Activated CD4-positive, alpha-beta T cell treated with anti-CD3 and anti-CD28 coated beads, Interleukin-2, Interleukin-6, amounts not matched to agents 100 ng/mL and 50 ng/mL, durations not matched to agents 16 hours and 8 hours (primary cell): ENCODE data around the gene TIFAB.
A peak's percentile ranks its signal among the peaks of the same experiment; 100 is the strongest.
"Not testable (repeated sequence)": the region's sequence is repeated elsewhere in the genome, so short reads cannot be mapped to it uniquely, and the experiment has no call there.

Source experiments
- DNase-seq: peaks from one replicate; pipeline ENCODE4 v3.0.0-alpha.2; 2020

TIFAB gene

GRCh38 chr5:135452321-135453030 lies at the start of gene TIFAB:
TIFAB (minus strand) TSS chr5:135452351; CDS start chr5:135449939, 2,412 bp downstream.
- no peak for DNase-seq

- DNase-seq, result no peak
Observed at GRCh38 chr5:135498637-135498995, 46.5 kb upstream of the TIFAB start.

- no peak for DNase-seq
Observed at GRCh38 chr5:135497971-135498636, 46.0 kb upstream of the TIFAB start.

GRCh38 chr5:135495531-135495930 lies 43.4 kb upstream of the TIFAB start:
- not testable (repeated sequence) for DNase-seq

- DNase-seq, result no peak
Observed at GRCh38 chr5:135494196-135494595, 42.0 kb upstream of the TIFAB start.

- DNase-seq, result peak; percentile 58
Observed at GRCh38 chr5:135493406-135494180, 41.4 kb upstream of the TIFAB start.

- DNase-seq, result no peak
Observed at GRCh38 chr5:135492319-135492626, 40.1 kb upstream of the TIFAB start.

- no peak for DNase-seq
Observed at GRCh38 chr5:135491552-135492318, 39.6 kb upstream of the TIFAB start.

GRCh38 chr5:135491038-135491551 lies 38.9 kb upstream of the TIFAB start:
- DNase-seq, result no peak

- DNase-seq, result no peak
Observed at GRCh38 chr5:135490245-135491037, 38.3 kb upstream of the TIFAB start.

- DNase-seq, result no peak
Observed at GRCh38 chr5:135489466-135490244, 37.5 kb upstream of the TIFAB start.

- no peak for DNase-seq
Observed at GRCh38 chr5:135488727-135489465, 36.7 kb upstream of the TIFAB start.

- DNase-seq, result no peak
Observed at GRCh38 chr5:135487839-135488514, 35.8 kb upstream of the TIFAB start.

- no peak for DNase-seq
Observed at GRCh38 chr5:135487037-135487395, 34.9 kb upstream of the TIFAB start.

GRCh38 chr5:135486131-135487036 lies 34.2 kb upstream of the TIFAB start:
- DNase-seq, result no peak

- DNase-seq, result no peak
Observed at GRCh38 chr5:135484674-135485086, 32.5 kb upstream of the TIFAB start.

- no peak for DNase-seq
Observed at GRCh38 chr5:135483254-135483653, 31.1 kb upstream of the TIFAB start.

- no peak for DNase-seq
Observed at GRCh38 chr5:135482381-135482933, 30.3 kb upstream of the TIFAB start.

- DNase-seq, result no peak
Observed at GRCh38 chr5:135481909-135482311, 29.8 kb upstream of the TIFAB start.
